Activated CD8-positive, alpha-beta memory T cell treated with anti-CD3 and anti-CD28 coated beads, Interleukin-2, amount 10 ng/mL, durations not matched to agents 7 days and 5 days (primary cell): ENCODE measurements around the gene CBX7. TPM values are rescaled to one million over a fixed set of nuclear protein-coding genes. Genes with fewer than 3 reads are reported as not detected.
A peak's percentile ranks its signal among the peaks of the same experiment; 100 is the strongest.

Experiments
- ATAC-seq: fragments of 150-1000 bp; cut with Tn5 transposase; one replicate; pipeline ENCODE4 v1.10.0; 2021; ENCODE audit warnings: moderate library complexity
- CTCF ChIA-PET: fragments of 350-600 bp; sonication (Branson Sonifier 250); formaldehyde crosslinking; loops from one replicate; lab custom pipeline; 2021; ENCODE audit warnings: antibody characterized with exemption; lab: Charles Lee
- DNase-seq: peaks from one replicate; pipeline ENCODE4 v3.0.0-alpha.2; 2020
- H3K27ac Mint-ChIP-seq: one replicate; pipeline ENCODE4 v1.8.0; 2021; ENCODE audit warnings: mild to moderate bottlenecking, mixed read lengths
- H3K27me3 Mint-ChIP-seq: one replicate; pipeline ENCODE4 v1.8.0; 2021; ENCODE audit warnings: mixed read lengths
- H3K36me3 Mint-ChIP-seq: one replicate; pipeline ENCODE4 v1.8.0; 2021; ENCODE audit warnings: mild to moderate bottlenecking, mixed read lengths
- H3K4me1 Mint-ChIP-seq: one replicate; pipeline ENCODE4 v1.8.0; 2021; ENCODE audit warnings: mixed read lengths
- H3K4me3 Mint-ChIP-seq: one replicate; pipeline ENCODE4 v1.8.0; 2021; ENCODE audit warnings: mild to moderate bottlenecking, moderate library complexity, mixed read lengths
- H3K9me3 Mint-ChIP-seq: one replicate; pipeline ENCODE4 v1.8.0; 2022; ENCODE audit warnings: low read depth, mixed read lengths
- total RNA-seq, 2 experiments: library from RNA; stranded (reverse); gene quantifications; one replicate each; pipeline ENCODE4 v1.2.3, GENCODE V29; 2021

CBX7 gene
- total RNA-seq, 2 experiments from 2014 or later: 12.7 to 13.5 TPM

GRCh38 chr22:39087881-39088684 lies 64.4 kb downstream of the CBX7 start:
- CTCF ChIA-PET: interaction anchor here (1.4 to 1.6 kb wide), 2 partner anchors 8 to 10 kb away, joined by 3 to 4 read pairs; no protein-coding TSS in a partner anchor
- Mint-ChIP-seq H3K36me3 (peaks cover 20% of the 10 kb centered on the region), H3K4me1 (peaks cover 91% of the 10 kb centered on the region), H3K27me3 (no peaks in the 10 kb centered on the region), H3K9me3 (no peaks in the 10 kb centered on the region), H3K27ac (peak overlapping the region; percentile 99), H3K4me3 (no peak overlapping the region)
- no peak for DNase-seq
- ATAC-seq: no peak

- no peak for DNase-seq
- peaks cover 27% of the 10 kb centered on the region for H3K36me3 Mint-ChIP-seq
- H3K4me1 Mint-ChIP-seq: peaks cover 91% of the 10 kb centered on the region
- no peak for ATAC-seq
- no peaks in the 10 kb centered on the region for H3K27me3 Mint-ChIP-seq
- H3K9me3 Mint-ChIP-seq: no peaks in the 10 kb centered on the region
- H3K27ac Mint-ChIP-seq: peak overlapping the region; percentile 76
- no peak overlapping the region for H3K4me3 Mint-ChIP-seq
- CTCF ChIA-PET: interaction anchor here (1.6 kb wide), 1 partner anchor 11 kb away, joined by 4 read pairs; no protein-coding TSS in a partner anchor
These were observed 65.4 kb downstream of the CBX7 start for GRCh38 chr22:39087098-39087497.

- Mint-ChIP-seq H3K4me3 (no peak overlapping the region), H3K36me3 (peaks cover 49% of the 10 kb centered on the region), H3K27me3 (no peaks in the 10 kb centered on the region), H3K4me1 (peaks cover 88% of the 10 kb centered on the region), H3K9me3 (no peaks in the 10 kb centered on the region), H3K27ac (peak overlapping the region; percentile 22)
- CTCF ChIA-PET: no interaction called here
- DNase-seq (no peak), ATAC-seq (no peak)
These were observed 67.8 kb downstream of the CBX7 start for GRCh38 chr22:39084666-39085065.

GRCh38 chr22:39083212-39084165 lies 69.0 kb downstream of the CBX7 start:
- peaks cover 52% of the 10 kb centered on the region for H3K36me3 Mint-ChIP-seq
- no peak for DNase-seq
- peak overlapping the region; percentile 68 for H3K27ac Mint-ChIP-seq
- H3K9me3 Mint-ChIP-seq: no peaks in the 10 kb centered on the region
- peaks cover 81% of the 10 kb centered on the region for H3K4me1 Mint-ChIP-seq
- H3K4me3 Mint-ChIP-seq: no peak overlapping the region
- CTCF ChIA-PET: no interaction called here
- H3K27me3 Mint-ChIP-seq: no peaks in the 10 kb centered on the region
- ATAC-seq: no peak

- peaks cover 69% of the 10 kb centered on the region for H3K4me1 Mint-ChIP-seq
- peaks cover 56% of the 10 kb centered on the region for H3K36me3 Mint-ChIP-seq
- peak overlapping the region; percentile 7 for H3K4me3 Mint-ChIP-seq
These were observed 70.9 kb downstream of the CBX7 start for GRCh38 chr22:39081598-39081997.

GRCh38 chr22:39081016-39081415 lies 71.5 kb downstream of the CBX7 start:
- H3K27ac Mint-ChIP-seq: peak overlapping the region; percentile 71
- H3K36me3 Mint-ChIP-seq: peaks cover 51% of the 10 kb centered on the region
- peaks cover 67% of the 10 kb centered on the region for H3K4me1 Mint-ChIP-seq
- peak overlapping the region; percentile 42 for H3K4me3 Mint-ChIP-seq
- DNase-seq: no peak
- CTCF ChIA-PET: interaction anchor here (1.6 kb wide), 1 partner anchor 8 kb away, joined by 3 read pairs; no protein-coding TSS in a partner anchor
- ATAC-seq: no peak
- no peaks in the 10 kb centered on the region for H3K27me3 Mint-ChIP-seq
- no peaks in the 10 kb centered on the region for H3K9me3 Mint-ChIP-seq

More at GRCh38 chr22:39081598-39081997, 70.9 kb downstream of the CBX7 start:
- DNase-seq (no peak), ATAC-seq (no peak)
- Mint-ChIP-seq H3K9me3 (no peaks in the 10 kb centered on the region), H3K27me3 (no peaks in the 10 kb centered on the region), H3K27ac (peak overlapping the region; percentile 71)
- CTCF ChIA-PET: no interaction called here

Other genes with a start within 250 kb of the CBX7 start
- gene APOBEC3A, start 195.1 kb downstream of the CBX7 start, total RNA-seq: not detected
- gene APOBEC3B, start 170.3 kb downstream of the CBX7 start, total RNA-seq: 10 to 100 TPM; 32.8 to 82.6 TPM
- 100 to 1,000 TPM; 147 to 176 TPM for gene APOBEC3C, start 138.4 kb downstream of the CBX7 start, total RNA-seq
- gene APOBEC3D, start 131.6 kb downstream of the CBX7 start, total RNA-seq: 10 to 100 TPM; 49.8 to 69.4 TPM
- 10 to 100 TPM; 39.8 to 58.0 TPM for gene APOBEC3F, start 111.8 kb downstream of the CBX7 start, total RNA-seq
- gene APOBEC3G, start 75.4 kb downstream of the CBX7 start, total RNA-seq: 100 to 1,000 TPM; 146 to 196 TPM
- 100 to 1,000 TPM in 1 of 2 experiments, 10 to 100 TPM in 1; 67.0 to 137 TPM for gene APOBEC3H, start 55.4 kb downstream of the CBX7 start, total RNA-seq
- under 1 TPM in 1 of 2 experiments, not detected in 1; 0.35 TPM for gene PDGFB, start 92.3 kb upstream of the CBX7 start, total RNA-seq
- gene RPL3, start 166.9 kb upstream of the CBX7 start, total RNA-seq: 1,000 to 10,000 TPM; 1,571 to 1,769 TPM
- gene SYNGR1, start 197.3 kb upstream of the CBX7 start, total RNA-seq: 10 to 100 TPM in 1 of 2 experiments, 1 to 10 TPM in 1; 4.2 to 16.0 TPM
- gene TAB1, start 247.1 kb upstream of the CBX7 start, total RNA-seq: 10 to 100 TPM; 27.7 to 35.2 TPM